ENCODE data around the gene MAP4. TPM values are rescaled to one million over a fixed set of nuclear protein-coding genes. Genes with fewer than 3 reads are reported as not detected.

The MAP4 gene
- total RNA-seq, 4 donors from 2014 or later: 108 to 186 (median 150) TPM

GRCh38 chr3:47901280-47901833 is 114.9 kb downstream of the MAP4 start:
- no peak for TF ChIP-seq CTCF (IDR thresholded peaks at IDR 0.05)
- ATAC-seq (ENCODE audit: low FRiP score) (no peak), DNase-seq (ENCODE audit: low spot score) (no peak)

GRCh38 chr3:47899495-47900108 is 116.6 kb downstream of the MAP4 start:
- TF ChIP-seq CTCF (IDR thresholded peaks at IDR 0.05): no peak
- DNase-seq (ENCODE audit: low spot score): no peak
- no peak for ATAC-seq (ENCODE audit: low FRiP score)

GRCh38 chr3:47897954-47898353 is 118.3 kb downstream of the MAP4 start:
- no peak for ATAC-seq (ENCODE audit: low FRiP score)
- TF ChIP-seq CTCF (IDR thresholded peaks at IDR 0.05): no peak
- no peak for DNase-seq (ENCODE audit: low spot score)

- no peak for TF ChIP-seq CTCF (IDR thresholded peaks at IDR 0.05)
- DNase-seq (ENCODE audit: low spot score): no peak
- ATAC-seq (ENCODE audit: low FRiP score): no peak
These were observed 119.5 kb downstream of the MAP4 start for GRCh38 chr3:47896736-47897135.

GRCh38 chr3:47895241-47895640 is 121.0 kb downstream of the MAP4 start:
- DNase-seq (ENCODE audit: low spot score): no peak
- no peak for ATAC-seq (ENCODE audit: low FRiP score)

GRCh38 chr3:47892286-47893040 is 123.8 kb downstream of the MAP4 start:
- DNase-seq (ENCODE audit: low spot score): no peak
- ATAC-seq (ENCODE audit: low FRiP score): no peak
- no peak for TF ChIP-seq CTCF (IDR thresholded peaks at IDR 0.05)

More at GRCh38 chr3:47895241-47895640, 121.0 kb downstream of the MAP4 start:
- TF ChIP-seq CTCF (IDR thresholded peaks at IDR 0.05): no peak

All from omental fat pad (tissue), 4 donors.